ENCODE results near the gene MCF2L.

Gene MCF2L

DNA sequence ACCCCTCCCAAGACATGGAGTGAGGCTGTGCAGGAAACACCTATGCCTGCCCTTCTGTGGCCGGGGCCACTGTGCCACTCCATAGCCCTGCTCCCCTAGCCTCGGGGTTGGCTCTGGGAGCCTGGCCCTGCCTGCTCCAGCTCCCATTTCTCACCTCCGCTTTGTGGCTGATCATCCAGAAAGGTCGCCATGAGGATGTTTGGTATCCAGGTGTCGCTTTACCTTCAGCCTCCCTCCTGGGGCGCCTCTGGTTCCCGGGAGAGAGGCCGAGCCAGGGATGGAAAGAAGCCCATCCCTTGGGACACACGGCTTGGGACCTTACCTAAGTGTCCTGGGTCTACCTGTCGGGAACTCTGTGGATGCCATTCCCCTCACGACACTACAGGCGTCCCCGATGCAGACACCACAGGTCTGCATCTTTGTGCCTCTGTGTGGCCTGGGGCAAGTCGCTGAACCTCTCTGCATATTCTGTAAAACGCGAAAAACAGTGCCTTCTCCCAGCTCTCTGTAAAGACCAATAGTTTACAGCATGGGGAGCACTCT, 3.4 kb upstream of the MCF2L start:
- DNase-seq (ENCODE audit: low read depth), result no peak

DNA sequence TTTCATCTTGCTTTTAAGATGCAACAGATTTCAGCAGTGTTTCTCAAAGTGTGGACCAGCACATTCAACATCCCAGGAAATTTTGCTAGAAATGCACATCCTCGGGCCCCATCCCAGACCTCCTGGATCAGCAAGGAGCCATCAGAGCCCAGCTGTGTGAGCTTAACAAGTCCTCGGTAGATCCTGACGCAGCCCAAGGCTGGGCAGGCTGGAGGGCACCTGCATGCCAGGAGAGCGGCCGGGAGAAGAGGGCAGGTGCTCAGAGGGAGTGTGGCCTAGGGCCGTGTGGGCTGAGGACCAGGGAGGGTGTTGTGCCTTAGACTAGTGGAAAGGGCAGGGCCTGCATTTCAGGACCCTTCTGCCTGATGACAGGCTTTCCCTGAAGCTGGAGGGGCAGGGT, 2.2 kb upstream of the MCF2L start:
- DNase-seq (ENCODE audit: low read depth), result no peak

DNA sequence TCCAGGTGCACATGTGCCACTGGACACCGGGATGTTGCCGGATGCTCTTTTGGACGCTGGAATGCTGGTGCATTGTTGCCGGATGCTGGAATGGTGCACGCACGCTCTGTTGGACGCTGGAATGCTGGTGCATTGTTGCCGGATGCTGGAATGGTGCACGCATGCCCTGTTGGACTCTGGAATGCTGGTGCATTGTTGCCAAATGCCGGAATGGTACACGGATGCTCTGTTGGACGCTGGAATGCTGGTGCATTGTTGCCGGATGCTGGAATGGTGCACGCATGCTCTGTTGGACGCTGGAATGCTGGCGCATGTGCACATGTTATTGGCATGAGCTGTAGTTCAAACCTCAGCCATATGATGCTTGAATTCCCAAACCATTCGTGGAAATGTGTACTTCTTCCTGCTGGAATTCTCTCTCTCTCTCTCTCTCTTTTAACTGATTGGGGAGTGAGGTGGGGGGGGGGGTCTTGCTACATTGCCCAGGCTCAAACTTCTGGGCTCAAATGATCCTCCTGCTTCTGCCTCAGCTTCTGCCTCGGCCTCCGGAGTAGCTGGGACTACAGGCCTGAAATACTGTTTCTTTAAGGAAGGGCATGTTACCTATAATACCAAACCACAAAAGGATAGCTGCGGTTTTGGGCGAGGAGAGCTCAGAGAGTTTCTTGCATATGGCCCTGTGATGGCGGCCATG, 1.2 kb upstream of the MCF2L start:
- DNase-seq (ENCODE audit: low read depth), result no peak

DNA sequence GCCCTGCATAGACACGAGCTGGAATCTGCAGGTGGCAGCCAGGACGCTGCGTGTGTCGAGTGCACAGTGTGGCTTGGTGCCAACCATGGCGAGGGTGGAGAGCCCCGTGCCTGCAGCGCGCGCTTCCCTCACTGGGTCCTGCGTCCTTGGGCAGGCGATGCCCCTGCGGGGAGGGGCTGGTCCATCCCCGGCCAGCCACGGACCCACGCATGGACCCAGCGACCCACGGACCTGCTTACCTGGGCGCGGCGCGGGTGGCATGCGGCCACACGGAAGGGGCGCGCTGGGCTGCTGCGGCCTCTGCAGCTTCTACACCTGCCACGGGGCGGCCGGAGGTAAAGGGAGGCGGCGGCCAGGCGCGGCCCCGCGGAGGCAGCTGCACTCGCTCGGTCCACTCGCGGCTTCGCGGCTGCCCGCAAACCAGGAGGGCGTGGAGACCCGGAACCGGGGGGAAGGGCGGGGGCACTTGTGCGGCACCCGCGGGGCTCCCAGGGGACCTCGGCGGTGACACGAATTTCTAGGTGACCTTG, 569 bp upstream of the MCF2L start:
- no peak for DNase-seq (ENCODE audit: low read depth)

DNA sequence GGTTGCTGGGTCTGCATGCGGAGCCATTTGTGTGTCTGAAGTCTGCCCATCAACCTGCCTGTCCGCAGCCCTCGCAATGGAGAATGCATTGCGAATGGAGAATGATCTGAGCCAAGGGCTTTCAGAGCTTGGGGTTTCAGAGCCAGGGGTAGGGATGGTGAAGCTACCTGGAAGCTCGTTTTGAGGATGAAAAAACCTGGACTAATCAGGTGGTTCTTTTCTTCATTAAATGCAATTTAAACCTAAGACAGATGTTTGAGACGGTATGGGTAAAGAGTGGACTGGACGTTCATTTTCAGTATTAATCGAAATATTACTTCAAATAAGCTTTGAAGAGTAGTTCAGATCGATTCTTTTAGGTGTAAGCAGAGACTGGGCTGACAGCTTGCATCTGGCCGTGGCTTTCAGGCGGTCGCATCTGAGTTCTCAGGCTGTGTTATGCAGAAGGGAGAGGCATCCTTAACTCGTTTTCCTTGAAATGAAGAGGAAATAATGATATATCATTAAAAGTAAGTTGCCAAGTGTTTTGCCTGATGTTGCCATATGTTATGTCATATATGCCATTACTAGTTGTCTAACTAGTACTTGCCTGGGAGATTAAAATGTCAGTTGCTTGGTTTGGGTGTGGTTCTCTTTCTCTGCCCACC, 801 bp downstream of the MCF2L start:
- no peak for DNase-seq (ENCODE audit: low read depth)

DNA sequence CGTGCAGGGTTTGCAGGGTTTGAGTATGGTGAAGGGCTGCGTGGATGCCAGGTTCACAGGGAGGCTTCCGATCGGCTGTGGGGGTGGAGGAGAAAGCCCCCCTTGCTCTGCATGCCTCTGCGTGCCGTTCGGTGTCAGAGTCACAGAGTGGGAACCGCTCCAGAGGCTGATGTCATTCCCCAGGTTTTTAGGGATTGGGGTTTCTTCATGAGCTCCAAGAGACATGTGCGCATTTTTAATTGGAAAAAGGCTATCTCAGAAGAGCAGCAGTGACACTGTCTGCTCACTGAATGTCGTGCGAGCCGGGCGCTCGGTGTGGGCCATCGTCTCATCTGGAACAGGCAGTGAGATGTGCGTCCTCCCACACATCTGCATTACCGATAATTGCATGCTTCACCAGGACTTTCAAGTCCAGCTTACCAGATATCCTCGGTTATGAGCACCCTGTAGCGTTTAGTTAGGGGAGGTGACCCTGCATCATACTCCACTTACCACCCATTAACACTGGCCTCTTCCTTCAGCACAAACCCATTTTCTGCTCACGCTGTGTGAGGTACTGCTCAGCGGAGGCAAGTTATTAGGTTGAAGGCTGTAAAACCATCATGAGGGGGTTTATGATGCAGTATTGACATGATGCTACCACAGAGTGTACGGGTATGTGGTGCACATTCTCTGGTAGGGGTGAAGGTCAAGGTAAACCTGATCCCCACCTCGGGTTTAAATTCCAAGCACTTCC, 1.7 kb downstream of the MCF2L start:
- no peak for DNase-seq (ENCODE audit: low read depth)

DNA sequence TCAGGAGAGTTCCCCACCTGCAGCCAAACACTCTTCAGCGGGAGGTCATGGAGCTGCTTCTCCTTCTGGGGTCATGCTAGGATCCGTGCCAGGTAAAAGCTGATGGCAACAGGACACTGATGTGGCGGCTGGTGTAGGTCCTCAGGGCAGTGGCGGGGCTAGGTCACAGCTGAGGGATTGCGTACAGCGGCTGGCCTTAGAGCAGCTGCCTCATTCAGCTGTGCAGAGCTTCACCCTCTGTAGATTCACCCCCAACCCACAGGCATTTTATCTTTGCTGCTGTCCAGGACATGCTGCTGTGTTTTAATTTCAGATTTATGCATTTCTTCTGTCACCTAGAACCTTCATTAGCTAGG, 2.3 kb downstream of the MCF2L start:
- DNase-seq (ENCODE audit: low read depth), result no peak

DNA sequence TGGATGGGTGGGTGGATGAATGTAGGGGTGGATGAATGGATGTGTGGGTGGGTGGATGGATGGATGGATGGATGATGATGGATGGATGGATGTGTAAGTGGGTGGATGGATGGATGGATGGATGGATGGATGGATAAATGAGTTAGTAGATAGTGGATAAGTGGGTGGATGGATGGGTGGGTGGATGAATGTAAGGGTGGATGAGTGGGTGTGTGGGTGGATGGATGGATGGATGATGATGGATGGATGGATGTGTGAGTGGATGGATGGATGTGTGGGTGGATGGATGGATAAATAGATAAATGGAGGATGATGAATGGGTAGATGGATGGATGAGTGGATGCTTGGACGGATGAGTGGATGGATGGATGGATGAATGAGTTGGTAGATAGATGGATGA, 3.2 kb downstream of the MCF2L start:
- DNase-seq (ENCODE audit: low read depth), result no peak

DNA sequence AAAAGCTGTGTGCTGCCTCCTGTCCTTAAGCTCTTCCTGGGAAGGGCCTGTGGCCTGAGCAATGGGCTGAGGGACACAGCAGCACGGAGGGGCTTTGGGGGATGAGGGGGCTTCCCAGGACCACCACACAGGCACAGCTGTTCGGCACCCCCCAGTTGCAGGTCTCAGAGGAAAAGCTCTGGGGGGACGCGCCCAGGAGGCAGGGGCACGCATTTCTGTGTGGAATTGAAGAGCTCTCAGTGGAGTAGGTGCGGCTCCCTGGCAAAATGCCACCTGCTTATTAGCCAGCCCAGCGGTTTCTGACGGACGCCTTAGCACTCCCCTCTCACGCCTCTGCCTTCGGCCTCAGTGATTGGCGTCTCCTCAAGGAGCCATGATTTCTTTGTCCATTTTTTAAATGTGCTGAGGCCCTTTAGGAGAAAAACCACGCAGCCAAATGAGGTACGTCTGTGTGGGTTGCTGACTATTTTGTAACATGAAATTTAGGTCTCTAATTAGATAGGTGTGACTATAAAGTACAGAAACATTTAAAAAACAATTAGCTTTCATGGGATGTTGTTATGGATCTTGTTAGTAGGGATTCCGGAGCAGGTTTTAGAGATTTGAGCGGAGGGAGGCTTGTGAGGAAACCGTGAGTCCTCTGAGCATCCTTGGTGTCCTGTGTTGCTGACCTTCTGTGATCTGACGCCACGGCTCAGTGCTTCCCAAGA, 4.0 kb downstream of the MCF2L start:
- no peak for DNase-seq (ENCODE audit: low read depth)

DNA sequence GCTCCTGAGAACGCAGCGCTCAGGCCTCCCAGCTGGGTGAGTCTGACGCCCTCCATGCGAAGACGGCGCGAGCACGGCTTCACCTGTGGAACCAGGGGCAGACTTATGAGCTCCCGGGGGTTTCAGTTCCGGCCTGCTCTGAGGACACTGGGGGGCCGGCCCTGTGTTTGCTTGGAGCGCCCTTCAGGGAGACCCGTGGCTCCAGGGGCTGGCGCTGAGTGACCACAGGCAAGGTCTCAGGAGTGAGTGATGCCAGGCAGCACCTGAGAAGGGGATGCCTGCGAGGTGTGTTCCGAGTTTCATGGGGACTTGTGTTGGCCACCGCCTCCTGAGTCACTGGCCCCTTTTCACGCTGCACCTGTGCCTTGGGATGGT, 4.5 kb downstream of the MCF2L start:
- DNase-seq (ENCODE audit: low read depth), result no peak

DNA sequence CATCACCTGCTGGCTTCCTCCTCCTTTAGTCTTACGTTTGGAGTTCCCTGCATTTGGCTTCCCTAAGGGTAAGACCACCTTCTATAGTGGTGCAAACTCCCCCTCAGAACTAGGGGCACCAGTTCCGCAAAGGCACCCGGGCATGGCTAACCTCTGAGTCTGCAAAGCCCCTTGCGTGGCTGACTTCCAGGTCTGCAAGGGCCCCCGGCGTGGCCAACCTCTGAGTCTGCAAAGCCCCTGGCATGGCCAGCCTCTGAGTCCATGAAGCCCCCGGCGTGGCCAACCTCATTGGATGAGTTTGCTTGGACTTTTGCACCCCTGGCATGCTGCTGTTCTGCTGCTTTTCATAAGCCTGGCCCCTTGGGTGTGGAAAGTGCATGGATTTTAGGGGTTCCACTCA, 5.1 kb downstream of the MCF2L start:
- no peak for DNase-seq (ENCODE audit: low read depth)

DNA sequence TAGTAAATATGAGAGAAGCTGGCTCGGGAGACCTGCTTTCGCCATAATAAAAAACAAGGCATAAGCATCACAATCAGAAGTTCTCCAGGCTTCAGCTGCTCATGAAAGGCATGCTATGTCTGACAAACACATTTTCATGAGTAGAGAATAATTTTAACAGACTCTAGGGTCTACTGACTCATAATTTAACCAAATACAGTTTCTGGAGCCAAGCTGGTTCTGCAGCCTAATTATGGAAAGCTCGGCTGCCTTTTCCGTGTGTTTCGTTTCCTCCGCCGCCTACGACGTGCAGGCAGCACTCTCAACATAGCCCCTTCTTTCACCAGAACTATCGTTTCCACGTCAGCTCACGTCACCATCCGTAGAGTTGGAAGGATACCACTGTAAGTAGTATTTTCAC, 5.7 kb downstream of the MCF2L start:
- no peak for DNase-seq (ENCODE audit: low read depth)

DNA sequence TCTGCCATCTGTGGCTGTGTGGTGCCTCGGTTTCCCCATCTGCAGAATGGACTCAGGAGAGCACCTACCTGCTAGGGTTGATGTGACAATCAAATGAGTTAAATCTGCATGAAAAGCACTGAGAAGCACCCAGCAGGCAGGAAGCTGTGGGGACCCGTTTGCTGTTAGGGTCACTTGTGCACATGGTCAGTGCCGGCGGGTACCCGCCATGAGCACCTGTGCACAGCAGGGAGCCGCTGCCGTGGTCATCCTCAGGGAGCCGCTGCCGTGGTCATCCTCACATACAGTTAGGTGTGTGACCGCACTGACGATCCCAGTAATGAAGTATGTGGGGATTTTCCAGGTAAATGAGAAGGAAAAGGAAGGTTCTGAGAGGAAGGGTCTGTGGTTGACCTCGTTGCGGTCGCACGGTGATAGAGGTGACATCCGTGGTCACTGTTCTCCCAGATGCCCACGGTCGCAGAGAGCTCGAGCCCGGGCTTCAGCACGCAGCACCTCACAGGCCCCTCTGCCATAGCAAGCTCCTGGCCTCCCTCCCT, 6.5 kb downstream of the MCF2L start:
- DNase-seq (ENCODE audit: low read depth), result no peak

DNA sequence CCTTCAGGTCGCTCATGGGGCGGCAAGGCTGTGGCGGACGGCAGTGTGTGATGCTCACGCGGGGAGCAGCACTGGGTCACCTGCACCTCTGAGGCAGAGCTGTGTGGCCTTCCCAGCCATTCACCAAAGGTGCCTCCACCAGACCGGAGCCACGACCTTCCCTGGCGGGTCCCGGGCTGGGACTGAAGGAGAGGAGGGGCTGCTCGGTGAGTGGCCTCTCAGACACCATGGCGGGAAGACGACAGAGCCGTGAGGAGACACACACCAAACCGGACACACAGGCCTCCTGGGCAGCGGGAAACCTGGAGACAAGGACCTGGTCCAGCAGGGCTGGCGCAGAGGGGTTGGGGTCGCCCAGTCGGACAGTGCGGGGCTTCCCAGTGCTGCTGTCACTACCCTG, 7.5 kb downstream of the MCF2L start:
- DNase-seq (ENCODE audit: low read depth), result no peak

DNA sequence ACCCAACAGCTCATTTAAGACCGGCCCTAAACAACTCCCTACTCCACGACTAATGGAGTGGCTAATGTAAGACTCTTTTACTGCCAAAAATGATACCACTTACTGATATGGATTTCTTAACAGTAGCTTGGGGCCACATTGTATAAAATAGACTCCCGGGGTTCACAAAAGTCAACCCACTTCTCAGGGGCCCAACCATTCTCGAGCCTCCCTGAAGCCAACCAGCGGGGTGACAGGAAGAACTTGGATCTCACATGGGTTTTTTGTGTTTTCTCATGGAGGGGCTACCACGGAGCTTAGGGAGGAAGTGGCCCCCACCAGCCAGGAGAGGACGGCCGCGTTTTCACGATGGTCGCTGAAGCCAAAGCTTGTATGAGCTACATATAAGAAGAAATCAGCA, 8.1 kb downstream of the MCF2L start:
- no peak for DNase-seq (ENCODE audit: low read depth)

DNA sequence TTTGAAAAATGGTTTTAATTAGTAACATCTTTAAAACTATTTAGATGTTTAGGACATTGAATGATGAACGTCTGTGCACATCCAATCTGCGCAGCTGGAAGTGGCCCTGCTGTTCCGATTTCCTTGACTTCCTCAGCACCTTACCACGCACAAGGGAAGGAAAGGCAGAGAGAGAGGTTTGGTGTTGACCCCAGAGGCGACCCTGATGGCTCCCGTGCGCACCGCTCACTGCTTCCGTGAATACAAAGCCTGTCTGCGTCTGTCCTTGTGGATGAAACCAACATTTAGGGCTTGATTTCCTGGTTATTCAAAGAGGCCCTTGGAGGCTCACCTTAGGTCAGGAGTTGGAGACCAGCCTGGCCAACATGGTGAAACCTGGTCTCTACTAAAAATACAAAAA, 8.5 kb downstream of the MCF2L start:
- DNase-seq (ENCODE audit: low read depth), result no peak

DNA sequence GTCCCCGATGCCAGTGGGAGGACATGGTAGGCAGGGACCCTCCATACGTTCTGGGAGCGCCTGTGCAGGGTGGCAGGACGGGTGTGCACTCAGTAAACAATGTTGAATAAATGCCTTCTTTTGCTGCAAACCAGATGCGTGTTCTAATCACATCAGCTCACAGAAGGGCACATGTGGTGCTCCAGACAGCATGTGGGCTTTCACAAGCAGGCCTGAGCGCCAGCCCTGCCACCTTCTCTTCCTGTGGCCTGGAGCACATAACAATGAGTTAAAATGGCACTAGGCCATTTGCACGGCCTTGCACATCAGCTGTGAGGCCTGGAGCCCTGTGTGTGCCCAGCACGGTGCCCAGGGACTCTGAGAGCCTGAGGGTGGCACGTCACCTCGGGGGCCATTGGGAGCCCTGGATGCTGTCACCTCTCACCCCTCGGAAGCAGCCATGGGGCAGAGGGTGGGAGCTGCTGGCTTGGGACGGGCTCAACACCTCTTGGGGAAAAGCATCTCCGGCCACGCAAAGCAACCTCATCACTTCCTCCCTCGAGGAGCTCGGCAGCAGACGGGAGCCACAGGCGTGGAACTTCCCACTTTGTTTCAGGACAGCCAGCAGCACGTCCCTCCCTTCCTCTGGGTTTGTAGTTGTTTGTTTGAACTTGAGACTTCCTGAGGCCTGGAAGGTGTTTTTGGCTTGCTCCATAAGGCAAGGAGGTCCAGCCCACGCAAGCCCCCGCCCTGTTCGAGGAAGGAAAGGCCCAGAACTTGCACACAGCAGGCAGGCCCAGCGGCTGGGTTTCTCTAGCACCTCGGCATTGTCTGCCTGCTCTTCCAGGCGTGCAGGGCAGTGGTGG, 9.8 kb downstream of the MCF2L start:
- DNase-seq (ENCODE audit: low read depth), result no peak

DNA sequence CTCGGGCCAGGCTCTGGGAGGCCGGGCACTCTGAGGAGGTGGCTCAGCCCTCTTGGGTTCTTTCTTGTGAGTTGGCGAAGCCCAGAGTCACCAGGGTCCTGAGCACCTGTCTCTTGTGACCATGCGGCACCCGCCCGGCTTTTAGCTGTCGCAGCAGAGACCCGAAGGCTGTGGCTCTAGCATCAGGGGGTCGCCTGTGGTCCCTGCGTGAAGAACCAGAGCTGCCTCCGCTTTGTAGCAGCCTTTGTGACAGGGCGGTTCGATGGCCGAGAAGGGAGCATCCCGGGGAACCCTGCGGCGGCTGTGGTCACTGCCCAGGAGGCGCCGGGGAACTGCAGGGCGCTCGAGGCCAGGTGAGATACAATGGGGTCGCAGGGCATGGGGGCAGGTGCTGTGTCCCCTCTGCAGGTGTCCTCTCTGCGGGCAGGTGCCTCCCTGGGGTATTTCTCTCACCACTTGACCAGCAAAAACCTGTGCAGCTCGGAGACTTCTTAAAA, 10.4 kb downstream of the MCF2L start:
- no peak for DNase-seq (ENCODE audit: low read depth)

DNA sequence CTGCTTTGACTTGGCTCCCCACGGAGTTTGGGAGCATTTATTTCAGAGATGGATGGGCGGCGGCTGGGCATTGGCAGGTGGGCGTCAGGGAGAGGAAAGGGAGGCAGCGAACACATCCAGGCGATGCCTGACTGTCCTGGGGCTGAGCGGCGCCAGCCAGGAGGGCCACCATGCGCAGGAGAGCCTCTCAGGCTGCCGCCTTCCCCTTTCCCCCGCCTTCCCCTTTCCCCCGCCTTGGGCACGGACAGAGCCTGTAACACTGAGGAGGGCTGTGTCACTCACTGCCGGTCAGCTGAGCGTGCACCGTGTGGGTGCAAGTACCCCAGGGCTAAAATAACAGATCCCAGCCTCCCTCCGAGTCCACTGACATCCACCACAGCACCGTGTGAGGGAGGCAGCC, 11.4 kb downstream of the MCF2L start:
- no peak for DNase-seq (ENCODE audit: low read depth)

DNA sequence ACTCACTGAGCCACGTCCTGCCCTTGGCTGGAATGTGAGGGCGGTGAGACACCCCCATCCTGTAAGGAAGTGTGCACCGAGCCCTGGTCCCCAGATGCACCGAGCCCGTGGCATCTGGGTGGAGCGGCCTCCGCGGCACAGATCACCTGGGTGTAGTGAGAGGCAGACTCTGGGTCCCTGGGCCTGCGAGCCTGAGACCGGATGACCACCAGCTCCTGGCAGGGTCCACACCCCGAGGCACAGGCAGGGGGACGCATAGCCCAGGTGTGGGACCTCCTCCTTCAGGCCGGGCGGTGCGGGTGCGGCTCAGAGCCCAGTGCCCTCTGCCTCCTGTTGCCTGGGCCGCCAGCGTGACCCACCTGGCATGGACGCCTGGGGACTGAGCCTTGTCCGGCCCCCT, 12.4 kb downstream of the MCF2L start:
- DNase-seq (ENCODE audit: low read depth), result no peak

All from amniotic epithelial cell (primary cell).